Spinal cord (tissue), 10 donors: Measurements from ENCODE around the gene DTX2. TPM values are rescaled to one million over a fixed set of nuclear protein-coding genes. Genes with fewer than 3 reads are reported as not detected.
"Not testable (repeated sequence)": the region's sequence is repeated elsewhere in the genome, so short reads cannot be mapped to it uniquely, and the experiment has no call there.

Experiments used
- DNase-seq, 6 donors: peaks; one replicate each; pipeline versions ENCODE4 v3.0.0 to v3.0.0-alpha.2; 2013 to 2015; ENCODE audit warnings: low spot score in 6 of 6, low read depth in 4 of 6
- H3K27ac ChIP-seq: one replicate; pipeline ENCODE4 v1.5.1; 2013; ENCODE audit warnings: low read depth, low read length, control low read depth
- H3K27me3 ChIP-seq: one replicate; pipeline ENCODE4 v1.6.1; 2013; ENCODE audit warnings: low read length; ENCODE audit not compliant: control insufficient read depth, insufficient read depth
- H3K36me3 ChIP-seq: one replicate; pipeline ENCODE4 v1.6.1; 2013; ENCODE audit warnings: low read length; ENCODE audit not compliant: control insufficient read depth, insufficient read depth
- H3K4me1 ChIP-seq: one replicate; pipeline ENCODE4 v1.6.1; 2013; ENCODE audit warnings: low read length; ENCODE audit not compliant: control insufficient read depth, insufficient read depth
- H3K4me3 ChIP-seq: one replicate; pipeline ENCODE4 v1.5.1; 2013; ENCODE audit warnings: low read depth, low read length, control low read depth
- H3K9me3 ChIP-seq: one replicate; pipeline ENCODE4 v1.6.1; 2013; ENCODE audit warnings: low read length; ENCODE audit not compliant: control insufficient read depth, insufficient read depth
- WGBS: methylation state at CpG from one replicate; pipeline ENCODE4 v1.1.5; 2013; ENCODE audit warnings: missing lambda C conversion rate; ENCODE audit not compliant: insufficient coverage; 5-methylcytosine and 5-hydroxymethylcytosine counted together
- polyA plus RNA-seq, 2 donors: library from polyadenylated mRNA; unstranded; fragments of 120-200 nt; gene quantifications; one replicate each; pipeline ENCODE4 v1.2.1, GENCODE V29; 2013; ENCODE audit not compliant: insufficient read length in 2 of 2
- total RNA-seq, 2 donors: library from RNA; depleted of rRNA in 1 of 2; stranded (reverse); fragments of 120-200 nt in 1 of 2; fragments of >200 nt in 1 of 2; gene quantifications; one replicate each; pipeline versions ENCODE4 v1.2.3 to v1.2.4, GENCODE V29; 2013 to 2014
- donor health status: healthy.

The DTX2 gene
- total and polyA plus RNA-seq, 4 donors = 3.6 to 11.4 (median 7.7) TPM

DNA sequence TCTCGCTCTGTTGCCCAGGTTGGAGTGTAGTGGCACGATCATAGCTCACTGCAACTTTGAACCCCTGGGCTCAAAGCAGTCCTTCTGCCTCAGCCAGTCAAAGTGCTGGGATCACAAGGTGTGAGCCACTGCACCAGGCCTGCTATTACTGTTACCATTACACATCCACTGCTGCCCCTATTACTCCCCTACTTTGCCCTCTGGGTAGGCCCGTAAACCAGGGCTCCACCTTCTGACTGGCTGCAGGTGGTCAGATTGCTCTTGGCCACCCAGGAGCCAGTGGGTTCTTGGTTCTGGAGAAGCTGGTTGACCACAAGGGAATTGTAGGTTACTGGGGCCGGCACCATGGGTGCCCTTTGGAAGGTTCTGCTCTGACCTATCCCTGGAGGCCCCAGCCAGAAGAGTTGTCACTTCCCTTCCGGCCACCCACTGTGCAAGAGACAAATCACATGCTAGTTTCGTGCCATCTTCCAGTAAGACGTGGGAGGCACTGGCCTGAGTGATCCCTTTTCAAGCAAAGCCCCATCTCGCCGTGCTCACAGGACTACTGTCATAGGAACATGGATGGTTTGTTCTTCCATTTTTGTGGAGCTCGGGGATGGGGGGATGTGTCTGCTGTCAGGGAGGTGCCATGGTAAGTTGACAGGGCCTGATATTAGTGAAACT, 10.2 kb downstream of the DTX2 start:
- not testable (repeated sequence) for H3K9me3 ChIP-seq, H3K4me3 ChIP-seq, H3K36me3 ChIP-seq, H3K4me1 ChIP-seq, DNase-seq, H3K27ac ChIP-seq, H3K27me3 ChIP-seq
- WGBS = 65% methylated on average over 3 of the region's 10 CpGs

DNA sequence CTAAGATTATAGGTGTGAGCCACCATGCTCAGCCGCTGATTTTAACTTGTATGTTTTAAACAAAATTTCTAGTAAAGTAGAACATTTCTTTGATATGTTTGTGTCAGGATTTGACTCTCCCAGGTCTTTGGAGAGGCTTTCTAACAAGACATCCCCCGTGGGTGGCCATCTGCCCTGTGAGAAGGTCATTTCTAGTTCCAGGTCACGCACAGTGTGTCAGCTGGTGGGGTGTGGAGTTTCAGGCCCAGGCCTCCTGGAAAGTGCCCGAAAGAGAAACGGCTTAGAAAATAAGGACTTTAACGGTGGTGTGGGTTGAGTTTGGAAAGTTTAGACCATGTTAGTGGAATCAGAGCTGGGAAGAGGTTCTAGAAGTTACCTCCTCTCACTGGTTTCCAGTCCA, 11.6 kb downstream of the DTX2 start:
- no CpG with 5 or more reads among the region's 6 CpGs for WGBS

GRCh38 chr7:76476280-76476679, 14.8 kb downstream of the DTX2 start:
- not testable (repeated sequence) for H3K4me1 ChIP-seq, H3K9me3 ChIP-seq, H3K4me3 ChIP-seq, H3K36me3 ChIP-seq, H3K27me3 ChIP-seq, H3K27ac ChIP-seq, DNase-seq
- WGBS = no CpG with 5 or more reads among the region's 11 CpGs

More for the DNA sequence above, 11.6 kb downstream of the DTX2 start:
- H3K36me3 ChIP-seq, DNase-seq, H3K27ac ChIP-seq, H3K27me3 ChIP-seq, H3K4me3 ChIP-seq, H3K9me3 ChIP-seq, H3K4me1 ChIP-seq: not testable (repeated sequence)

DNA sequence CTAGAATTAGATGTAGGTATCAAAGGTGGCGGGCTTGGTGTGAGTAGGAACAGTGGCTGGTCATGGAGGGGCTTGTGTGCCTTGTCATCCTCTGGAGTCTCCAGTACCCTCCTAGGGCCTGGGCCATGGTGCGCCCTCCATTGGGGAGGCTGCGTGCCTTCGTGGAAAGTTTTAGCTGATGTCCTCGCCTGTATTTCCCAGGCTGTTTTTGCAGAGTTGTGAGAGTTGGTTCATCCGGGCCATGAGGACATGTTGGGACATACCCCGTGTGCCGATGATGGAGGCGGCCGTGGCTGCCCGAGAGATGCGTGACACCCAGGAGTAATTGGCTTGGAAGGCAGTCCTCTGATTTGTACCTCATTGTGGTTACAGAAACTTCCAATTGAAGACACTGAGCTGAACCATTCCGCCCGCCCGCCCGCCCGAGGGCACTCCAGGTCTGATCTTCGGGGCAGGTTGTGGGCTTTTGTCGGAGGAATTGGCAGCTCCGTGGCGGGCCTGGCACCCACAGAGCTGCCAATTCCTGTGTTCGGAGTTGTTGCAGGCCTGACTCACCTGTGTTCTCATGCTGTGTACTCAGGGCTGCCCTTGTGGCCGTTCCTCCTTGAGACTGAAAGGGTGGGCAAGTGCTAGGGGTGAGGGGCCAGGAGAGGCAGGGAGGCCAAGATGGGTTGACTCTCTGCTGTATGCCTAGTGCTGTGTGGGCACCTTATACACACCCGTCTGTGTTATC, 15.4 kb downstream of the DTX2 start:
- H3K4me3 ChIP-seq, DNase-seq, H3K27me3 ChIP-seq, H3K9me3 ChIP-seq, H3K27ac ChIP-seq, H3K4me1 ChIP-seq, H3K36me3 ChIP-seq: not testable (repeated sequence)
- 90% methylated on average over 2 of the region's 24 CpGs for WGBS

DNA sequence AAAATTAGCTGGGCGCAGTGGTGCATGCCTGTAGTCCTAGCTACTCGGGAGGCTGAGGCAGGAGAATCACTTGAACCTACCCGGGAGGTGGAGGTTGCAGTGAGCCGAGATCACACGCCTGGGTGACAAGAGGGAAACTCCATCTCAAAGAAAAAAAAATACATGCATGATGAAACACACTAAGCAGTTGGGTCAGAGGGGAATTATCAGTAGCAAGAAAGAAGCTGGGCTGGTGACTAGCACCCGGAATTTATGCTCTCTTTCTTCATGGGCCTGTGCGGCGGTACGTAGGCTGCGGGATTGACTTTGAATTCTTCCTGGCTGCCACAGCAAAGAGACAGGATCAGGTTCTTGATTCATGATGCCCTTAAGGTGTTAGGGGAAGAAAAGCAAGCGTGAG, 18.1 kb downstream of the DTX2 start:
- 80% methylated on average over 1 of the region's 11 CpGs for WGBS
- DNase-seq, H3K4me1 ChIP-seq, H3K27me3 ChIP-seq, H3K4me3 ChIP-seq, H3K9me3 ChIP-seq, H3K27ac ChIP-seq: not testable (repeated sequence)
- H3K36me3 ChIP-seq = peaks cover 25% of the 10 kb centered on the region

GRCh38 chr7:76480403-76481253, 19.1 kb downstream of the DTX2 start:
- H3K36me3 ChIP-seq = peaks cover 25% of the 10 kb centered on the region
- WGBS = 87% methylated on average over 12 of the region's 29 CpGs
- H3K9me3 ChIP-seq, H3K27ac ChIP-seq, H3K4me3 ChIP-seq, H3K27me3 ChIP-seq, DNase-seq, H3K4me1 ChIP-seq: not testable (repeated sequence)

GRCh38 chr7:76482660-76483059, 21.2 kb downstream of the DTX2 start:
- not testable (repeated sequence) for H3K27ac ChIP-seq, H3K27me3 ChIP-seq, H3K4me1 ChIP-seq, DNase-seq, H3K4me3 ChIP-seq, H3K9me3 ChIP-seq
- 96% methylated on average over 22 of the region's 24 CpGs for WGBS
- peaks cover 25% of the 10 kb centered on the region for H3K36me3 ChIP-seq

- not testable (repeated sequence) for H3K27me3 ChIP-seq, DNase-seq, H3K4me1 ChIP-seq, H3K4me3 ChIP-seq, H3K27ac ChIP-seq, H3K9me3 ChIP-seq
- 88% methylated on average over 5 of the region's 17 CpGs for WGBS
- H3K36me3 ChIP-seq = peaks cover 25% of the 10 kb centered on the region
Measured at GRCh38 chr7:76483081-76483480, 21.6 kb downstream of the DTX2 start.

DNA sequence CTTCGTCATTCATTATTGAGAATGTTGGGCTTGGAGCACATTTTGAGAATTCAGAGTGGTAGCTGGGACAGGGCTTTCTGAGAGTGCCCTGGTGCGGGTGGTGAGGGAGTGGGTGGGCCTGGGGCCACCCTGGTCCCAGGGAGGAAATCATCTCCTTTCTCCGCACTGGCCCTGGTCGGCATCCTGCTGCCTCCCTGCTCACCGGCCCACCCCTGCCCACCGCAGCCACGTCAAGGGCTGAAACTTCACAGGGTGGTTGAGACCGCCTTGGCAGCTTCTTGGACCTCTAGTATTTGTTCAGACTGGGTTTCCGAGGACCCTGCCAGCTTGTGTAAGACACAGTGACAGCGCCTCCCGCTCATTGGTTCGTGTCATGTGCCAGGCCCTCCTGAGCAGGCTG, 22.9 kb downstream of the DTX2 start:
- H3K9me3 ChIP-seq, H3K27ac ChIP-seq, H3K4me3 ChIP-seq, H3K27me3 ChIP-seq, H3K4me1 ChIP-seq, DNase-seq: not testable (repeated sequence)
- H3K36me3 ChIP-seq = peaks cover 25% of the 10 kb centered on the region
- WGBS = no CpG with 5 or more reads among the region's 12 CpGs
